K562 (cell line): ENCODE data around the gene OR56A5. TPM values are rescaled to one million over a fixed set of nuclear protein-coding genes. Genes with fewer than 3 reads are reported as not detected.

Experiments
- ATAC-seq: fragments of 200-7000 bp; cut with Tn5 transposase; 3 replicates; pipeline ENCODE4 v1.9.1; 2020; ENCODE audit warnings: moderate library complexity
- BruUV-seq: library from RNA; stranded (reverse); fragments of 400-500 nt; replicated peaks from 2 replicates; lab custom pipeline; 2021; lab: Mats Ljungman, UMichigan
- CTCF ChIA-PET: fragments of 300-600 bp; formaldehyde crosslinking; extraction: SDS; loops from one replicate; lab custom pipeline; 2021; ENCODE audit warnings: low intra/inter-chr PET ratio; lab: Yijun Ruan, JAX
- POLR2A ChIA-PET: fragments of 300-600, 350-650 bp; sonication (Branson Sonifier 250); formaldehyde crosslinking; extraction: SDS; loops from one replicate; lab custom pipeline; 2021; ENCODE audit warnings: antibody characterized with exemption, inconsistent platforms; lab: Yijun Ruan, JAX
- DNase-seq, 4 experiments: peaks; one replicate each; pipeline versions ENCODE4 v3.0.0 to v3.0.0-alpha.2; 2011 to 2018; ENCODE audit warnings: low spot score in 3 of 4, mixed read lengths in 3 of 4; ENCODE audit errors: extremely low read depth in 1 of 4
- FAIRE-seq: peaks from 2 replicates; lab custom pipeline; 2011; peaks lifted over from hg19 to GRCh38; lab: Jason Lieb, UNC
- H2AFZ ChIP-seq: 2 replicates; pipeline ENCODE4 v1.6.0; 2011; ENCODE audit warnings: low read depth, low read length, control low read depth, inconsistent platforms
- H3K27ac ChIP-seq: fragments of 200-600 bp; 3 replicates; pipeline ENCODE4 v1.8.0; 2011; ENCODE audit warnings: low read depth, mild to moderate bottlenecking, control low read depth, inconsistent platforms, low read length, moderate library complexity, mixed read lengths; ENCODE audit errors: extremely low read depth
- H3K27me3 ChIP-seq, 2 experiments: fragments of 300-600 bp in 1 of 2; 2 replicates in 1 of 2; 3 replicates in 1 of 2; pipeline versions ENCODE4 v1.6.0 to v1.8.0; 2011; ENCODE audit warnings: inconsistent platforms in 2 of 2, low read length in 2 of 2, mild to moderate bottlenecking in 1 of 2, mixed read lengths in 1 of 2, moderate library complexity in 1 of 2; ENCODE audit not compliant: control insufficient read depth in 2 of 2, insufficient read depth in 2 of 2
- H3K36me3 ChIP-seq: fragments of 300-600 bp; 3 replicates; pipeline ENCODE4 v1.8.0; 2011; ENCODE audit warnings: mild to moderate bottlenecking, low read length, inconsistent platforms; ENCODE audit not compliant: control insufficient read depth, insufficient read depth
- H3K4me1 ChIP-seq, 2 experiments: fragments of 200-600 bp in 1 of 2; replicated peaks in 1 of 2; 2 replicates in 1 of 2; 3 replicates in 1 of 2; pipeline versions ENCODE4 v1.5.1 to v1.8.0; 2011; ENCODE audit warnings: inconsistent platforms in 2 of 2, low read length in 2 of 2, mild to moderate bottlenecking in 1 of 2, mixed read lengths in 1 of 2, moderate library complexity in 1 of 2; ENCODE audit not compliant: control insufficient read depth in 2 of 2, insufficient read depth in 2 of 2
- H3K4me2 ChIP-seq: 2 replicates; pipeline ENCODE4 v1.6.1; 2011; ENCODE audit warnings: low read length, control low read depth, inconsistent platforms, mixed read lengths; ENCODE audit not compliant: insufficient read depth
- H3K4me3 ChIP-seq: fragments of 200-600 bp; sonication (generic), shearing (Covaris generic); 2 replicates; pipeline ENCODE4 v1.5.1; 2016; ENCODE audit warnings: control low read depth, inconsistent platforms
- H3K79me2 ChIP-seq: fragments of 200-600 bp; 3 replicates; pipeline ENCODE4 v1.8.0; 2011; ENCODE audit warnings: low read length, inconsistent platforms; ENCODE audit not compliant: control insufficient read depth, insufficient read depth
- H3K9ac ChIP-seq, 2 experiments: 2 replicates each; pipeline versions ENCODE4 v1.6.0 to v1.6.1; 2011; ENCODE audit warnings: low read depth in 2 of 2, low read length in 2 of 2, control low read depth in 1 of 2, inconsistent platforms in 1 of 2, mild to moderate bottlenecking in 1 of 2, mixed read lengths in 1 of 2; ENCODE audit not compliant: insufficient read depth in 1 of 2
- H3K9me1 ChIP-seq: one replicate; pipeline ENCODE4 v1.6.0; 2011; ENCODE audit warnings: inconsistent platforms, mild to moderate bottlenecking, low read length, moderate library complexity; ENCODE audit not compliant: control insufficient read depth, insufficient read depth
- H3K9me3 ChIP-seq: replicated peaks from 2 replicates; pipeline ENCODE4 v1.5.1; 2011; ENCODE audit warnings: low read depth, low read length, inconsistent platforms; ENCODE audit not compliant: control insufficient read depth, insufficient read depth
- H4K20me1 ChIP-seq: replicated peaks from 2 replicates; pipeline ENCODE4 v1.6.1; 2011; ENCODE audit warnings: low read length, inconsistent platforms, mixed read lengths; ENCODE audit not compliant: control insufficient read depth, insufficient read depth
- BCLAF1 ChIP-seq, 2 experiments: fragments of 450-650 bp in 1 of 2; IDR thresholded peaks; 2 replicates each; pipeline ENCODE4 v1.6.1; 2011 to 2017; ENCODE audit warnings: low read depth in 2 of 2, antibody characterized with exemption in 1 of 2, borderline replicate concordance in 1 of 2, low read length in 1 of 2, mild to moderate bottlenecking in 1 of 2, mixed read lengths in 1 of 2; ENCODE audit not compliant: control insufficient read depth in 1 of 2
- CTCF ChIP-seq, 3 experiments: IDR thresholded peaks in 2 of 3; conservative IDR thresholded peaks in 1 of 3; 2 replicates each; pipeline ENCODE4 v1.5.1; 2011 to 2012; ENCODE audit warnings: low read length in 3 of 3, mild to moderate bottlenecking in 3 of 3, control low read depth in 2 of 3, improper control_type of control experiment in 1 of 3, inconsistent platforms in 1 of 3, low read depth in 1 of 3, mixed read lengths in 1 of 3, moderate library complexity in 1 of 3; ENCODE audit not compliant: insufficient read depth in 2 of 3
- ZFP36 ChIP-seq: fragments of 150-350 bp; IDR thresholded peaks from 2 replicates; pipeline ENCODE4 v1.6.1; 2018; ENCODE audit warnings: low read length, low read depth; ENCODE audit not compliant: partially characterized antibody
- ZFP91 ChIP-seq: sonication (generic); formaldehyde crosslinking; IDR thresholded peaks from 2 replicates; pipeline ENCODE4 v1.8.0; 2022; ENCODE audit warnings: mild to moderate bottlenecking, missing genetic modification reagents
- ZNF282 ChIP-seq: sonication (generic); formaldehyde crosslinking; IDR thresholded peaks from 2 replicates; pipeline ENCODE4 v1.8.1; 2023; ENCODE audit warnings: missing genetic modification reagents
- WGBS: fragments of 100-300 bp; shearing (Covaris generic); methylation state at CpG from one replicate; pipeline ENCODE4 v1.1.6; 2016; ENCODE audit warnings: low coverage, mixed read lengths; ENCODE audit not compliant: insufficient coverage; ENCODE audit errors: missing lambda C conversion rate; 5-methylcytosine and 5-hydroxymethylcytosine counted together
- in situ Hi-C: fragments of 300-500 bp; cut with MboI; formaldehyde crosslinking; loops from 4 replicates; pipeline ENCODE4 v1.15.0; 2018; ENCODE audit warnings: inconsistent platforms, mixed read lengths
- intact Hi-C: fragments of 100-400 bp; cut with micrococcal nuclease; formaldehyde crosslinking; loops from 2 replicates; pipeline ENCODE4 v1.14.2; 2022
- polyA plus RNA-seq, 8 experiments: library from polyadenylated mRNA; depleted of rRNA in 4 of 8; stranded (reverse) in 5 of 8; unstranded in 3 of 8; fragments of >200 nt; fragmentation: Nextera tagmentation in 2 of 8; fragmentation: Illumina TruSeq in 1 of 8; extraction: Ambion mirVana in 2 of 8; extraction: Trizol in 1 of 8; gene quantifications; 2 replicates each; pipeline versions ENCODE4 v1.2.1 to v1.2.3, GENCODE V29; 2011 to 2014; ENCODE audit warnings: inconsistent platforms in 1 of 8, missing spikeins in 1 of 8
- total RNA-seq, 7 experiments: library from RNA; depleted of rRNA in 6 of 7; stranded (reverse); fragments of >200 nt in 6 of 7; fragmentation: Illumina TruSeq in 2 of 7; extraction: Trizol in 2 of 7; gene quantifications; 2 replicates each; pipeline versions ENCODE4 v1.2.1 to v1.2.3, GENCODE V29; 2011 to 2021; ENCODE audit warnings: low replicate concordance in 1 of 7

The OR56A5 gene
- total and polyA plus RNA-seq, 9 of the 15 experiments (the other 6 are each of a cell fraction or from before 2014, with no cell fraction given): not detected

- TF ChIP-seq CTCF (IDR thresholded peaks at IDR 0.05 in 2 of 3, conservative IDR thresholded peaks at IDR 0.05 in 1 of 3; ENCODE audit: insufficient read depth in 2 of 3, low read depth in 1 of 3, low read length in 3 of 3) (0 out of 6 replicates have a peak, but pooled peaks of 1 of the 3 experiments have one; percentile 9), ZNF282 (CRISPR knock-in tag) (no peak), BCLAF1 (IDR thresholded peaks at IDR 0.05; ENCODE audit: borderline replicate concordance in 1 of 2, control insufficient read depth in 1 of 2, low read depth in 2 of 2, low read length in 1 of 2) (no peak), ZFP91 (CRISPR knock-in tag) (no peak), ZFP36 (no peak)
- intact Hi-C loops: no loop called here
- Histone ChIP-seq H3K79me2 (no peaks in the 10 kb centered on the region), H3K4me1 (no peaks in the 10 kb centered on the region), H2AFZ (no peak overlapping the region), H3K4me3 (no peak overlapping the region), H3K9me1 (no peaks in the 10 kb centered on the region), H3K9me3 (no peaks in the 10 kb centered on the region), H3K9ac (no peak overlapping the region), H4K20me1 (no peaks in the 10 kb centered on the region), H3K4me2 (no peak overlapping the region), H3K27ac (no peak overlapping the region), H3K27me3 (peaks cover 0 to 7% of the 10 kb centered on the region in 2 experiments; a peak in 1 of 5 replicates), H3K36me3 (no peaks in the 10 kb centered on the region)
- FAIRE-seq (no peak), ATAC-seq (no peak), DNase-seq (no peak)
- 0% methylated on average over 1 of the region's 1 CpG for WGBS
- no TSS peak for BruUV-seq
- CTCF ChIA-PET: no interaction called here
- in situ Hi-C loops: no loop called here
- POLR2A ChIA-PET: no interaction called here
These were observed 15.1 kb upstream of the OR56A5 start for GRCh38 chr11:5983443-5983842.
